HG02840 (cell line): Measurements from ENCODE around the gene ZNF746.
A peak's percentile ranks its signal among the peaks of the same experiment; 100 is the strongest.
"Not testable (repeated sequence)": the region's sequence is repeated elsewhere in the genome, so short reads cannot be mapped to it uniquely, and the experiment has no call there.

Experiments used
- ATAC-seq: cut with Tn5 transposase; IDR thresholded peaks from one replicate; pipeline ENCODE4 v1.9.1; 2021; ENCODE audit warnings: mild to moderate bottlenecking, moderate library complexity, moderate number of reproducible peaks; ENCODE audit not compliant: unreplicated experiment, low FRiP score

ZNF746 gene

GRCh38 chr7:149497467-149498261 is at the start of gene ZNF746:
ZNF746 (minus strand) TSS chr7:149497809; CDS start chr7:149497536, 273 bp downstream.
- ATAC-seq: peak; percentile 92

- ATAC-seq: no peak
Observed at GRCh38 chr7:149547126-149547525, 49.5 kb upstream of the ZNF746 start.

- no peak for ATAC-seq
Observed at GRCh38 chr7:149546331-149546730, 48.7 kb upstream of the ZNF746 start.

- ATAC-seq: no peak
Observed at GRCh38 chr7:149544028-149544427, 46.4 kb upstream of the ZNF746 start.

GRCh38 chr7:149532654-149533053 is 35.0 kb upstream of the ZNF746 start:
- no peak for ATAC-seq

- no peak for ATAC-seq
Observed at GRCh38 chr7:149529136-149529718, 31.6 kb upstream of the ZNF746 start.

GRCh38 chr7:149527414-149527813 is 29.8 kb upstream of the ZNF746 start:
- no peak for ATAC-seq

GRCh38 chr7:149525280-149525679 is 27.7 kb upstream of the ZNF746 start:
- no peak for ATAC-seq

GRCh38 chr7:149524394-149524793 is 26.8 kb upstream of the ZNF746 start:
- no peak for ATAC-seq

- no peak for ATAC-seq
Observed at GRCh38 chr7:149510248-149510647, 12.6 kb upstream of the ZNF746 start.

GRCh38 chr7:149509774-149510173 is 12.2 kb upstream of the ZNF746 start:
- no peak for ATAC-seq

GRCh38 chr7:149505551-149505950 is 7.9 kb upstream of the ZNF746 start:
- ATAC-seq: no peak

GRCh38 chr7:149501651-149502050 is 4.0 kb upstream of the ZNF746 start:
- no peak for ATAC-seq

- ATAC-seq: no peak
Observed at GRCh38 chr7:149500910-149501309, 3.3 kb upstream of the ZNF746 start.

- ATAC-seq: no peak
Observed at GRCh38 chr7:149500201-149500600, 2.6 kb upstream of the ZNF746 start.

- no peak for ATAC-seq
Observed at GRCh38 chr7:149498811-149499210, 1.2 kb upstream of the ZNF746 start.

GRCh38 chr7:149496642-149497391 is 792 bp downstream of the ZNF746 start:
- ATAC-seq: peak; percentile 37

GRCh38 chr7:149495785-149496641 is 1.6 kb downstream of the ZNF746 start:
- ATAC-seq: no peak

- no peak for ATAC-seq
Observed at GRCh38 chr7:149494738-149495368, 2.8 kb downstream of the ZNF746 start.

GRCh38 chr7:149493975-149494374 is 3.6 kb downstream of the ZNF746 start:
- ATAC-seq: not testable (repeated sequence)
